RWPE2 (cell line): ENCODE measurements around the gene LRRC8D.

ENCODE experiments used
- ATAC-seq: fragments of 200-7000 bp; cut with Tn5 transposase; 3 replicates; pipeline ENCODE4 v1.9.1; 2021; ENCODE audit warnings: low read depth
- DNase-seq: peaks from one replicate; pipeline ENCODE4 v3.0.0-alpha.2; 2020; ENCODE audit warnings: low spot score
- H3K27ac ChIP-seq: fragments of 450-650 bp; 2 replicates; pipeline ENCODE4 v1.5.1; 2017; ENCODE audit warnings: mild to moderate bottlenecking; ENCODE audit not compliant: poor library complexity, severe bottlenecking
- H3K27me3 ChIP-seq: fragments of 250-450 bp; sonication (Bioruptor Pico); 2 replicates; pipeline ENCODE4 v1.5.1; 2021; ENCODE audit warnings: mild to moderate bottlenecking, moderate library complexity; ENCODE audit not compliant: insufficient read depth, poor library complexity, severe bottlenecking
- H3K36me3 ChIP-seq: fragments of 250-450 bp; sonication (Bioruptor Pico); 2 replicates; pipeline ENCODE4 v1.5.1; 2020; ENCODE audit warnings: low read depth, mild to moderate bottlenecking, moderate library complexity
- H3K4me1 ChIP-seq: fragments of 250-450 bp; sonication (Bioruptor Pico); 2 replicates; pipeline ENCODE4 v1.5.1; 2021; ENCODE audit warnings: mild to moderate bottlenecking, moderate library complexity; ENCODE audit not compliant: insufficient read depth, poor library complexity, severe bottlenecking
- H3K4me3 ChIP-seq: fragments of 250-450 bp; sonication (Bioruptor Pico); 2 replicates; pipeline ENCODE4 v1.5.1; 2021; ENCODE audit warnings: mild to moderate bottlenecking, moderate library complexity; ENCODE audit not compliant: severe bottlenecking
- H3K9me3 ChIP-seq: fragments of 250-450 bp; sonication (Bioruptor Pico); 2 replicates; pipeline ENCODE4 v1.5.1; 2021; ENCODE audit warnings: mild to moderate bottlenecking, moderate library complexity; ENCODE audit not compliant: severe bottlenecking
- CTCF ChIP-seq: fragments of 450-650 bp; IDR thresholded peaks from one replicate; pipeline ENCODE4 v1.5.1; 2017; ENCODE audit warnings: mild to moderate bottlenecking, moderate library complexity; ENCODE audit not compliant: poor library complexity, severe bottlenecking

Gene LRRC8D

DNA sequence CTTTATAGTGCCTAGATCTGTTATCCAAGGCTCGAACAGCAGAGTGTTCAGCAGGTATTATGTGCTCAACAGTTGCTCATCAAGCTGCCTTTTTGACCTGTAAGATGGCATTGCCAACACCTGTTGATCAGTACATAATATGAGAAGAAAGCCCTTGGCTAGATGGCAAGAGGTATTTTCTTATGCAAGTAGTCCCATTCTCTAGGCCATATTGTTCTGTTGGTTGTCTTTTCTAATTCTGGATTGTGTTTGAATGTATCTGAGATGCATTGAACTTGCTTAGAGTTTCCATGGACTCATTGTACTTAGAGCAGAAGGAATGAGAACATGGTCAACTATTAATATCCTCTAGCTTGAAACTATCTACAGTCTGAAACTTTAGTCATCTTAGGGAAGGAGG is 57.4 kb downstream of the LRRC8D start:
- no peak for TF ChIP-seq CTCF
- no peak overlapping the region for H3K4me3 ChIP-seq
- DNase-seq (no peak), ATAC-seq (no peak)
- H3K9me3 ChIP-seq, result no peaks in the 10 kb centered on the region
- H3K36me3 ChIP-seq, result peaks cover 36% of the 10 kb centered on the region
- no peaks in the 10 kb centered on the region for H3K4me1 ChIP-seq
- no peaks in the 10 kb centered on the region for H3K27me3 ChIP-seq
- H3K27ac ChIP-seq, result no peak overlapping the region

- H3K4me1 ChIP-seq, result peaks cover 16% of the 10 kb centered on the region
- ATAC-seq, result no peak
- TF ChIP-seq CTCF, result no peak
- H3K36me3 ChIP-seq, result peaks cover 32% of the 10 kb centered on the region
- no peak overlapping the region for H3K4me3 ChIP-seq
- no peaks in the 10 kb centered on the region for H3K27me3 ChIP-seq
- H3K27ac ChIP-seq, result no peak overlapping the region
- no peak for DNase-seq
- no peaks in the 10 kb centered on the region for H3K9me3 ChIP-seq
These were observed 59.8 kb downstream of the LRRC8D start for GRCh38 chr1:89880679-89881078.

DNA sequence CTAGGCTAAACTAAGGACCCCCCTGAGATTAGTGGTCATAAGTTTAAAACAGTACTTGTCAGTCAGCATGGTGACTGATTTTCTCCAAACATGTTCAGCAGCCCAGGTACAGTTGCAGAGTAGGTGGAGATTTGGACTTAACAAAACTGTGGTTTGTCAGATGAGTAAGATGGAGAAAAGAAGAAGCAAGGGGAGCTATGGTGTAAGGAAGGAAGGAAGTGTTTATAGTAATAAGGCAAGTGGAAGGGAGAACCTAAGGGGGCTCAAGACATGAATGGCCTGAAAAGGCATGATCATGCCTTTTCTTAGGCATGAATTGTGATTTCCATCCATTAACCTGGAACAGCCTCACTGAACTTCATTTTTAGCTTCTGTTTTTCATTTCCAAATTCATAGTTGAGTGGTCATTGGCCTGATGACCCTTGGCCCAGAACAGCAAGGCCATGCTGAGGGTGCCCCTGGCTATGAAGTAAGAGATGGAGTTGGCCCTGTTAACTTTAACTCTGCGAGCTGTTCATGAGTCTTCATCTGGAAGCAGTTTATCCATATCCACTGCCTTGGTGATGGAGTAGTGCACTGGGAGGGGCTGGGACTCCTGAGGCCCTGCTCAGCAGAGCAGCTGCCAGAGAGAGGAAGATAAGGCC is 60.7 kb downstream of the LRRC8D start:
- Histone ChIP-seq H3K9me3 (no peaks in the 10 kb centered on the region), H3K36me3 (peaks cover 27% of the 10 kb centered on the region), H3K27me3 (no peaks in the 10 kb centered on the region), H3K4me1 (peaks cover 20% of the 10 kb centered on the region), H3K4me3 (no peak overlapping the region), H3K27ac (no peak overlapping the region)
- no peak for TF ChIP-seq CTCF
- DNase-seq (no peak), ATAC-seq (no peak)

- H3K36me3 ChIP-seq, result peaks cover 27% of the 10 kb centered on the region
- ATAC-seq, result no peak
- H3K4me3 ChIP-seq, result no peak overlapping the region
- H3K27ac ChIP-seq, result no peak overlapping the region
- no peaks in the 10 kb centered on the region for H3K9me3 ChIP-seq
- H3K4me1 ChIP-seq, result peaks cover 27% of the 10 kb centered on the region
- H3K27me3 ChIP-seq, result no peaks in the 10 kb centered on the region
- TF ChIP-seq CTCF, result no peak
- no peak for DNase-seq
These were observed 61.7 kb downstream of the LRRC8D start for GRCh38 chr1:89882348-89883029.

DNA sequence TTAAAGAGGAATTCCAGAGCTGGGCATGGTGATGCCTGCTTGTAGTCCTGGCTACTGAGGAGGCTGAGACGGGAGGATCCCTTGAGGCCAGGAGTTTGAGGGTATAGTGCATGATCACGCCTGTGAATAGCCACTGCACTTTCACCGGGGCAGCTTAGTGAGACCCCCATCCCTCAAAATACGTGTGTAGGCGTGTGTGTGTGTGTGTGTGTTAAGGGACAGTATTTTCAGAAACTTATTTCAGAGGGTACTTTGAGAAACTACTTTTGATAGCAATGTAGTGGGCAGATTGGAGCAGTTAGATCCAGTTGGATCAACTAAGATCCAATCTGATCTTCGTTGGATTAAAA is 62.2 kb downstream of the LRRC8D start:
- DNase-seq (no peak), ATAC-seq (no peak)
- no peak for TF ChIP-seq CTCF
- Histone ChIP-seq H3K27me3 (no peaks in the 10 kb centered on the region), H3K36me3 (peaks cover 24% of the 10 kb centered on the region), H3K27ac (no peak overlapping the region), H3K9me3 (no peaks in the 10 kb centered on the region), H3K4me1 (peaks cover 30% of the 10 kb centered on the region), H3K4me3 (no peak overlapping the region)
